ENCODE data around the gene XRCC4. TPM values are rescaled to one million over a fixed set of nuclear protein-coding genes. Genes with fewer than 3 reads are reported as not detected.

Gene XRCC4
- total and polyA plus RNA-seq, 9 of the 15 experiments (the other 6 are each of a cell fraction or from before 2014, with no cell fraction given): 13.6 to 61.6 (median 22.4) TPM

- H4K20me1 ChIP-seq (replicated peaks; ENCODE audit: control insufficient read depth, insufficient read depth, low read length): no peaks in the 10 kb centered on the region
- in situ Hi-C loops (cut with MboI): no loop called here
- no peaks in the 10 kb centered on the region for H3K9me1 ChIP-seq (ENCODE audit: control insufficient read depth, insufficient read depth, low read length)
- intact Hi-C loops (cut with micrococcal nuclease): no loop called here
- H3K9me3 ChIP-seq (replicated peaks; ENCODE audit: control insufficient read depth, insufficient read depth, low read depth, low read length): no peaks in the 10 kb centered on the region
- ATAC-seq: no peak
- 8% methylated on average over 2 of the region's 2 CpGs for whole genome bisulfite sequencing (ENCODE audit: insufficient coverage, low coverage, missing lambda C conversion rate)
- H3K79me2 ChIP-seq (ENCODE audit: control insufficient read depth, insufficient read depth, low read length): no peaks in the 10 kb centered on the region
- TF ChIP-seq DEAF1 (CRISPR knock-in tag; IDR thresholded peaks at IDR 0.05): no peak
- TF ChIP-seq CEBPB (tag; IDR thresholded peaks at IDR 0.05): 0 out of 2 replicates have a peak, but pooled peaks have one; percentile 44
- H3K36me3 ChIP-seq (ENCODE audit: control insufficient read depth, insufficient read depth, low read length): no peaks in the 10 kb centered on the region
- ChIA-PET POLR2A (no interaction called here), CTCF (ENCODE audit: low intra/inter-chr PET ratio) (no interaction called here)
- H2AFZ ChIP-seq (ENCODE audit: low read depth, low read length): no peak overlapping the region
- FAIRE-seq: no peak
- H3K27me3 ChIP-seq (ENCODE audit: control insufficient read depth in 2 of 2, insufficient read depth in 2 of 2, low read length in 2 of 2): no peaks in the 10 kb centered on the region
- H3K27ac ChIP-seq (ENCODE audit: extremely low read depth, low read depth, low read length): no peak overlapping the region
- H3K4me2 ChIP-seq (ENCODE audit: insufficient read depth, low read length): no peak overlapping the region
- H3K4me3 ChIP-seq: no peak overlapping the region
- no peak for DNase-seq (ENCODE audit: extremely low read depth in 1 of 4, low spot score in 3 of 4)
- H3K4me1 ChIP-seq (replicated peaks in 1 of 2; ENCODE audit: control insufficient read depth in 2 of 2, insufficient read depth in 2 of 2, low read length in 2 of 2): no peaks in the 10 kb centered on the region
- BruUV-seq (replicated peaks): no TSS peak
- H3K9ac ChIP-seq (ENCODE audit: insufficient read depth in 1 of 2, low read depth in 2 of 2, low read length in 2 of 2): no peak overlapping the region
Measured at GRCh38 chr5:83374547-83374946, 297.2 kb downstream of the XRCC4 start.

- 8% methylated on average over 3 of the region's 3 CpGs for WGBS (ENCODE audit: insufficient coverage, low coverage, missing lambda C conversion rate)
Measured at GRCh38 chr5:83375049-83375745, 297.9 kb downstream of the XRCC4 start.

More at GRCh38 chr5:83375049-83375745, 297.9 kb downstream of the XRCC4 start:
- H3K4me3 ChIP-seq: no peak overlapping the region
- H3K4me1 ChIP-seq (replicated peaks in 1 of 2; ENCODE audit: control insufficient read depth in 2 of 2, insufficient read depth in 2 of 2, low read length in 2 of 2): no peaks in the 10 kb centered on the region
- TF ChIP-seq AFF1 (IDR thresholded peaks at IDR 0.05; ENCODE audit: low read depth in 1 of 2, partially characterized antibody in 2 of 2) (no peak), ZNF551 (CRISPR knock-in tag; IDR thresholded peaks at IDR 0.05) (no peak)
- no peak overlapping the region for H2AFZ ChIP-seq (ENCODE audit: low read depth, low read length)
- in situ Hi-C loops (cut with MboI): no loop called here
- H3K79me2 ChIP-seq (ENCODE audit: control insufficient read depth, insufficient read depth, low read length): no peaks in the 10 kb centered on the region
- no peak overlapping the region for H3K4me2 ChIP-seq (ENCODE audit: insufficient read depth, low read length)
- H3K36me3 ChIP-seq (ENCODE audit: control insufficient read depth, insufficient read depth, low read length): no peaks in the 10 kb centered on the region
- H3K9me3 ChIP-seq (replicated peaks; ENCODE audit: control insufficient read depth, insufficient read depth, low read depth, low read length): no peaks in the 10 kb centered on the region
- intact Hi-C loops (cut with micrococcal nuclease): no loop called here
- ATAC-seq (no peak), FAIRE-seq (no peak), DNase-seq (ENCODE audit: extremely low read depth in 1 of 4, low spot score in 3 of 4) (no peak)
- H4K20me1 ChIP-seq (replicated peaks; ENCODE audit: control insufficient read depth, insufficient read depth, low read length): no peaks in the 10 kb centered on the region
- BruUV-seq (replicated peaks): no TSS peak
- no peaks in the 10 kb centered on the region for H3K27me3 ChIP-seq (ENCODE audit: control insufficient read depth in 2 of 2, insufficient read depth in 2 of 2, low read length in 2 of 2)
- POLR2A ChIA-PET: no interaction called here
- H3K9me1 ChIP-seq (ENCODE audit: control insufficient read depth, insufficient read depth, low read length): no peaks in the 10 kb centered on the region
- no peak overlapping the region for H3K9ac ChIP-seq (ENCODE audit: insufficient read depth in 1 of 2, low read depth in 2 of 2, low read length in 2 of 2)
- no peak overlapping the region for H3K27ac ChIP-seq (ENCODE audit: extremely low read depth, low read depth, low read length)
- CTCF ChIA-PET (ENCODE audit: low intra/inter-chr PET ratio): no interaction called here
